Stimulated activated CD4-positive, alpha-beta T cell treated with anti-CD3 and anti-CD28 coated beads, Interleukin-2, amount 100 ng/mL, for 4 hours (primary cell): ENCODE data around the gene GMPR2.

Experiments used
- DNase-seq: peaks from one replicate; pipeline ENCODE4 v3.0.0-alpha.2; 2020; ENCODE audit warnings: low read depth

Gene GMPR2

DNA sequence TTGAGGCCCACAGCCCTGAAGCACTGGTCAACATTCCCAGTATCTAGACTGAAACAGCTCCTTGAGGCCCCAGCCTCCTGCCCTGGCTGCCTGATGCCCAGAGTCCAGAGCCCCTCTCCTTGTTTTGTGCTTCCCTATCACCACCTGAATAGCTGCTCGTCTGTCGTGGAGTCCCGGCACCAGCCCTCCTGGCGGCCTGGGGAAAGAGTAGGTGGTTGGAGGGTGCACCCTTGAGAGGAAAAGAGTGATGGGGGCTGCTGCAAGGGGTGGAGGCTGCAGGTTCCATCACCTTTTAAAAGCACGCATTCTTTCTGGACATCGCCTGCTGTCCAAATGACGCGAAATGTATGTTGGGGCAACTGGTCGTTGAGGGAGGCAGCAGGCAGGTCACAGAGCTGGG, 35.5 kb downstream of the GMPR2 start:
- DNase-seq = no peak

DNA sequence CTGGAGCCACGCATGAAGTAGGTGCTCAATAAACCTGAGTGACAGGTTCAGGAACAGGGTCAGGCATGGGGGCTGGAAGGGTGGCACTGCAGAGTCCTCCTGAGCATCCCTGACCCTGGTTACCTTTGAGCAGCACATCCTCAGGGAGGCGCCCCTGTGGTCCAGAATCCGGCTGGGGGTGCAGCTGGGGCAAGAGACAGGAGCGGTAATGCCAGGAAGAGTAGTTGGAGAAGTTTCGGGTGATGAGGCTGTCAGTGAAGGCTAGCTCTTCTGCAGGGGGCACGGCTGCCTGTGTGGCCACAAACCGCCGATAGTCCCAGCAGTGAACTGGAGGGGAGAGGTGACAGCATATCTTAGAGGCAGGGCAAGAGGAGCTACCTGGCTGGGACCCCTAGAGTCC, 36.6 kb downstream of the GMPR2 start:
- DNase-seq = no peak

DNA sequence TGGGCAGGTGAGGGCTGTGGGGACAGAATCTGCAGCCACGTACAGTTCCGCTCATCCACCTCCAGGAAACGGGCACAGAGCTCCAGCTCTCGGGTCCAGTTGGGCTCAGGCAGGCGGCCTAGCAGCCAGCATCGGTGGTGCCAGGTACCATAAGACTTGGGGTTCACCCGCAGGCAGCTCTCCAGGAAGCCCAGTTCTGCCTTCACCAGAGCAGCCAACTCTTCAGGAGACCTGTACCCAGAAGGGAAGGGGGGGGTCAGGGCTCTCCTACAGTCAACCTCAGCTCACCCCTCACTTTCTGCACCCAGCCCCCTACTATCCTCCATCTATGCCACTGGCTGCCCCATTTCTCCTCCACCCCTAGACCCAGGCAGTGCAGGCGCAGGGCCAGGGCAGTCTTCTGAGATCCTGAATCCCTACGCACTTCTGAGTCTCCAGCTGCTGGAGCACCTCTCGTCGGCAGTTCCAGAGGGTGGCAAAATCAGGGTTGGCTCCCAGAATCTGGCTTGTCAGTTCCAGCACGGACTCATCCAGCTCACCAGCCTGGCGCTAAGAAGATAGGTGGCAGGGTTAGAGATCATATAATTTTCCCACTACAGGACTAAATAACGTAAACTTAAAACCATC, 37.3 kb downstream of the GMPR2 start:
- no peak for DNase-seq

DNA sequence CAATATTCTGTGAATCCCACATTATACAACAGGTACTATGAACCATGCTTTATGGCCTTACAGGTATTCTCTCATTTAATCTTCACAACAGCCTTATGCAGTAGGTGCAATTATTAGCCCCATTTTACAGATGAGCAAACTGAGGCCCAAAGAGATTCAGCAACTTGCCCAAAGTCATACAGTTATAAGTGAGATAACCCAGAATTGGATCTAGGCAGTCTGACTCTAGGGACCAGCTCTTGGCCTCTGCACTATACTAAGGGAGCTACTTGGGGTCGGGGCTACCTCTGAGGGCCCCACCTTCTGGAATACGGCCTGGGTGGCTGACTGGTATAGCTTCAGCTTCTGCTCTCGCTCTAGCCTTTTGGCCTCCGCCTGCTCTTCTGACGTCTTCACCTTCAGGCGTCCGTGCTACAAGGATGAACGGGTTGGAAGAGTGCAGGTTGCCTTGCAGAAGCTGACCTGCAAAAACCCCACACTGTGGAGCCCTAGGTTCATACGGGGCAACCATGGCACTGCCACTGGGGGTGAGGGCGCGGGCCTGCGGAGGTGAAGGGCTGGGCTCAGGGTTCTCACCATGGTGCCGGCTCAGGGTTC, 37.9 kb downstream of the GMPR2 start:
- DNase-seq = no peak

DNA sequence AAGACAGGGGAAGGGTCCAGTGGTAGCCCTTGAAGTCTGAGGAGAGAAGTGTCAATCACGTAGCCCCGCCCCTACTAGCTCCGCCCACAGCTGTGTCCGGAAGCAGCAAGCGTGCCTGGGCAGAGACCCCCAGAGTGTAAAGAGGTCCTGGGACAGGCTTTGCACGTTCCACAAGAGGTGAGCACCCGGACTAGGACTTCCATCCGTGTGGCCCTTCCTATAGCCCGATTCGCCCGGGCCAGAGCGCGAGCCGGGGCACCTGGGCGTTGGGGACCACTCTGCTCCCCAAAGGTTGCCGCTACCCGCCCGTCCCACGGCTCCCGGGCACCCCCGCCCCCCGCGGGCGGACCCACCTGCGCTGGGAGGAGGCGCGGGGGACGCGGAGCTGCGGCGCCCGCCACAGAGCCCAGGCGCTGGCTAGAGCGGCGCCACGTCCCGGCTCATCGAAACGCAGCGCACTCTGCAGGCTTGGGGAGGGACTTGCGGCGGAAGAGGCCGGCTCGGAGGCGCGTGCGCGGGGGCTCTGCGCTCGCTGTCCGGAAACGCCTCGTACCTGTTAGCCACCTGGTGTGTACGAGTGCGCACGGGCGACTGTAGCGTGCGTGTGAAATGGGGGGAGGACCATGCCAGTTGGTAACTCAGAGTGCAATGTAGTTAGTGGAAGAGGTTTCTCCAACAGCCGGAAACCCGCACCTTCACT, 38.6 kb downstream of the GMPR2 start, which contains the start of gene RABGGTA:
RABGGTA (minus strand) TSS at position 464 of the 700 bp plus-strand sequence. CDS start 482 bp downstream, outside the sequence.
- DNase-seq = peak; percentile 89

DNA sequence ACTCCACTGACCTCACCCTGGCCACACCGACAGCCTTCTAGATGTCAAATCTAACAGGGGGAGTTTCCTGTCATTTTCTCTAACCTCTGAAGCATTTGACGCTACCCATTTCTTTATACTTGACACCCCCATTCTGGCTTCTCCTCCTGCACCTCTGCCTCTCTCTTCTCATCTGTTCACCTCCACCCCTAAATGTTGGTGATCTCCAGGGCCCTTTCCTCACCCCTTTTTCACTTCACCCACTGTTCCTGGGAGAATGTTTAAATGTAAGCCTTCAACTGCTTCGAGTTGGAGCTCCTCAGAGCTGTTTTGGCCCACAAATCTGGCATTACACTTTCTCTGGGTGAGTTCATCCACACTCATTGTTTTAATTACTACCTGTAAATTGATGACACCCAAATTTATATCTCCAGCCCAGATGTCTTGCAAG, 39.1 kb downstream of the GMPR2 start:
- no peak for DNase-seq

DNA sequence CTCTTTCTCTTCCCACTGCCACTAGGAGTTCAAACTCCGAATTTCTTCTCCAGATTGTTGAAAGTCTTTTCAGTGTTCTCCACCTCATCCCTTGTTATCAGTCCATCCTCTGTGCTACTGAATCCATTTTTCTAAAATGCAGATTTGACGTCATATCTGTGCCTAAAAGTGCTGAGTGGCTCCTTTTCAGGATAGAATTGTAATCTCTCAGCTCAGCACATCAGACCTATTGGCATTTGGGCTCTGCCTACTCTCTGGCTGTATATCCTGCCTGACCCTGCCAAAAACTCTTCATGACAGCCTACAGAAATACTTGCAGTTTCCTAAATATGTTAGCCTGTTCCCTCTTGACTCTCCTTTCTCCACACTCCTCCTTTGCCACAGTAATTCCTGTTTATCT, 39.7 kb downstream of the GMPR2 start:
- DNase-seq = no peak

DNA sequence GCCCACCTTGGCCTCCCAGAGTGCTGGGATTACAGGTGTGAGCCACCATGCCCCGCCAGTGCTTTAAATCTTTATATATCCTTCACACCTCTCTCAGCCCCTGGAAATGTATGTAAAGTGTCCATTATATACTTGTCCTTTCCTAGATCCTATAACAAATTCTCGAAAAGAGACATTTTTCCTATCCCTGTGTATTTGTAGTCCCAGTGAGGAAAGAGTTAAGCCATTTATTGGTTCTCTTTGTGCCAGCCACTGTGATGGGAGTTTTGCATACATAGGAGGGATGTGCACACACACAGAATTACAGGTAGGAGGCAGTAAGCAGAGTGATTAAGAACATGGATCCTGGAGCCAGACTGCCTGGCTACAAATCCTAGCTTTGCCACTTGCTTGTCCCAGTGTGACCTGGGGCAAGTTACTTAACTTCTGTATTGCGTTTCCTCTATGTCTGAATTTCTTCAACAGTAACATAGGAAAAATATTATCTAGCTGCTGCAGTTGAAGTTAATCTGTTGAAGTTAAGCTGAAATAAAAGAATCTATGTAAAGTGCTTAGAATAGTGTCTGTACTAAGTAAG, 40.8 kb downstream of the GMPR2 start:
- DNase-seq = no peak

DNA sequence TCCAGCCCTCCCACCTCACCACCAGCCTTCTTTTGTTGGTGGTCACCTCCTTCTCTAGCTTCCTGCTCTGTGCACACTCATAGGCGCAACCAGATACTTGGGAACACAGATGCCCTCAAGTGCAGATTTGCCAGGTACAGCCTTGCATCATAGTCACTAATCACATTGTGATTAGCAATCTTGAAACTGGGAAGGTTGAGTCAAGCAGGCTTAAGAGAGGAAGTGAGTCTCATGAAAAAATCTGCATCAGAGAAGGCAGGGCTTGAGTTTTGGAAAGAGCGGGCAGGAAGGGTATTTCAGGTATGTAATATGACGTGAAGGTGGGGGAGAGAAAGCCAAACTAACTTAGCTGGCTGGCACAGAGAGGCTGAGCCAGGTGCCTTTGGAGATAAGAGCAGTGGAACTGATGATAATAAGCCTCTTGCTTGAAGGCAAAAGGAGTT, 41.4 kb downstream of the GMPR2 start:
- peak; percentile 62 for DNase-seq

DNA sequence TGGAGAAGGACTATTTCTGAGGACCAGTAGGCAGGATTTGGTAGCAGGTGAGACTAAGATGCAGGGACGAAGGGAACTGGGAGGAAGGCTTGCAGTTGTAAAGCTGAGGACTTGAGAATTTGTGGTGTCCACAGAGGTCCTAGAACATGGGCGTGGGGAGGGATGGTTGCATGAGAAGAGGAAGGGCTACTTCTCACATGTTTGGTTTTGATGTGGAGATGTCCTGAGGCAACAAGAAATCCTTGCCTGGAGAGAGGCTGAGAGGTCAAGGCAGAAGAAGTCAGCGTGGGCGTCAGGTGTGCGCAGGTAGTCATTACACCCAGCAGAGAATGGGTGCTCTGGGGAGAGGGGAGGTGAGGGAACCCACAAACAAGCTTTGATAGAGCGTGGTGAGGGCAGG, 44.3 kb downstream of the GMPR2 start:
- no peak for DNase-seq

DNA sequence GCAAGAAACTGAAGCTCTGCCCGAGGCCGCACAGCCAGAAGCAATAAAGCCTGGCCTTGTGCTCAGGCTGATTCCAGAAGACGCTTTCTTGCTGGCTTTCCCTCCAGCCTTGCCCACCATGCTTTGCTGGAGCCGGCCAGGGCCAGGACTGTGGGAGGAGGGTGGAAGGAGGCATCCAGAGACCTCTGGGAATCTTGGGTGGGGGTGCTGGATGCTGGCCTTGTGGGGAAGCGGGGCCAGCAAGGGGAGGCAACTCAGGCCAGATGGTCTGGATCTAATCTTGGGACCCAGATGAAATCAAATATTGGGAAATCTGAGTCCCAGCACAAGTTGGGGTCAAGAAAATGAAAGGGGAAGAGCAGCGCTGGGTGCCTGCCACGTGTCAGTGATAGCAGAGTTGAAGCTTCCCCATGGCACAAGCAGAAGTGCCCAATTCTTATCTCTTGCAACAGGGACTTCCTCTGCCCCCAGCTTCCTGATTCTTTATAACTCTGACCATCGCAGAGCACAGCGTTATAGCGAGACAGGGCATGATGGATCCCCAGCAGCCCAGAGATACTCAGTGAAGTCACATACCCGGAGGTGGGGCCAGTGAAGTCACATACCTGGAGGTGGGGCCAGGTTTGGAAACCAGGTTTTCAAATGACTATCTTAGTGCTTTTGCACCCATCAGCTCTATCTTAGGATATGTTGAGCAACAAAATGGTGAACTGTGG, 45.0 kb downstream of the GMPR2 start:
- DNase-seq = no peak

DNA sequence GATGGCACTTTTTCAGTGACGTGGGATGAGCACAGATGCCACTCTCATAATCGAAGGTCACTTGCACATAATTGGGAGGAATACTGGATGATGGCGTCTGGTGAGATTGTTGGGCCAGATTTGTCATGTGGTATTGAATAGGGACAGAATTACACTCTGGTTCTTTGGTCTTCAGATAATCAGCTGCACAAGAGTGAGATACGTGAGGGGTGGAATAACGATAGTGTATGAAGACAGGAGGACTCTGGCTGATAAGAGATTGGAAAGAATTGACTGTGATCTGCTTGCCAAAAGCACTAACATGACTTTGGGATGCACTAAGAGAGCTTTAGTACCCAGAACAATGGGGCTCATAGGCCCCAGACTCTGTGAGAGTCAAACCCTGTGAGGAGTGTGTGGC, 45.7 kb downstream of the GMPR2 start:
- DNase-seq = no peak

DNA sequence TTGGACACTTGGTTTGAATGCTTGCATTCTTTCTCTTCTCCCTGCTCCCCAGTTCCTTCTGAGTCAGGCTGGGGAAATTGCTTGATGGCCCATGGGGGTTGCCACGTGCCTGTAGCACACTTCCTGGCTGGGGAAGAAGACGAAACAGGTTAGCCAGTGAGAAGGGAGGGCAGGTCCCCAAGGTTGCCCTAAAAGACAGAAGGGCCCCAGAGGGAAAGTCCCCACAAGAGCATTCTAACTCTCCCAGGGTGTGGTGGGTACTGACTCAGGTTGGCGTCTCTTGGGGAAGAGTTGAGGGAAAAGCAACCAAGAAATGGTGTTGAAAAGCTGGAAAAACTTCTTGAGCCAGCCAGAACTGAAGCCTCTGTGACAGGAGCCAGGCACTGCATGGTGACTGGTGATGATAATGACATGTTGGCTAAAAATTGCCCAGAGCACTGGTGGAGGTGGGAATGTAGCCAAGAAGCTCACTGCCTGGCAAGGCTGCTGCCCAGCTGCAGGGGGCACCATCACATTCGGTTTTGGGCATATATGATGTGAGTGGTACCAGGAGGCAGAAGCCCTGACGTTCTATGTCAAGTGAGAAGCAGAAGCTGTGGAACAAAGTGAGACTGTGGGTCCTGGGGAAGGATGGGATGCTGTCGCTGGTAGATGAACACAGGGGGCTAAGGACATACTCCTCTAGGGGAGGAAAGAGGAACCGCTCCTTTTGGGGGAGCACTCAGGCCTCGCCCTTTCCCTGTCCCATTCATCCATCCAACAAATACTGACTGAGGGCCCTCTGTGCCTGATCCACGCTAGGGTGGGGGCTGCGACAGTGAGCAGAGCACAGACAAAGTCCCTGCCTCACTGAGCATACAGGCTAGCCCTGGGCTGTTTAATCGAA, 46.8 kb downstream of the GMPR2 start:
- DNase-seq = peak; percentile 50

DNA sequence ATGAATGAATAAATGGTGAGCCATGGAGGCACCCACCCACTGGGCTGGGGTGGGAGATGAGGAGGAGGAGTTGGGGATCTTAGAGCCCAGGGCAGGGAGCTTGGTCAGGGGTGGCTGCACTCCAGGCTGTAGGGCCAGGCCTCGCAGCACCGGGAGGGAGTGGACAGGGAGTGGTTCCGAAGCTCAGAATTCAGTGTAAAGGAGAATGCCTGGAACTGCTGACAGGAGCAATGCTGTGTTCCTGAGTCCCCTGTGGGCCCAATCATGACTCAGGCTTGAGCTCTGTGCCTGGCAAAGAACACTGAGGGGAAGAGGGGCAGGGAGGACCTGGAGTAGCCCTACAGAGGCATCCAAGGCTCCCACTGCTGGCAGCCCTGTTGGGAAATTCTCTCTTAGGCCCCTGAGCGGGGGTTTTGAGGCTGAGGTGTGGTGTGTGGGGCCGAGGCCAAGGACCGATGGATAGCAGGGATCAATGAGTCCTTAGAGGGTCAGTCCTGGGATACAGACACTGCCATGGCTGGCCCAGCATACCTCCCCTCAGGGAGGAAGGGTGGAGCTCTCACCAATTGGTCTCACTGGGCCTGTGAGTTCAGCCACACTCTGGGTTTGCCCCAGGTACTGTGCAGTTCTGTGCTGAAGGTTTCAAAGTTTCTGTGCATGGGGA, 48.2 kb downstream of the GMPR2 start:
- no peak for DNase-seq

DNA sequence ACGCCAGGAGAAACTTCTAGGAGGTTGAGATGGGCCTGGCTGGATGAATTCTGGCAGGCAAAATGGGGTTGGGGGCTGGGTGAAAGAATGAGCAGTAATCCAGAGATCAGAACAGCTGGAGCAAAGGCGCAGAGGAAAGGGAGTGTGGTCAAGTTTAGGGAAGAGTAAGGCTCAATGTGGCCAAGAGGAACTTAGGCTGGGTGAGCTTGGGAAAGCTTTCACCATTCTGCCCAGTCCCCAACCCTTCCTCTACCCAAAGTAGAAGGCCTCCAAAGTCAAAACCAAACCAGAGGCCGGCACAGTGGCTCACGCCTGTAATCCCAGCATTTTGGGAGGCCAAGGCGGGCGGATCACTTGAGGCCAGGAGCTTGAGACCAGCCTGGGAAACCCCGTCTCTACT, 48.9 kb downstream of the GMPR2 start:
- DNase-seq = no peak

DNA sequence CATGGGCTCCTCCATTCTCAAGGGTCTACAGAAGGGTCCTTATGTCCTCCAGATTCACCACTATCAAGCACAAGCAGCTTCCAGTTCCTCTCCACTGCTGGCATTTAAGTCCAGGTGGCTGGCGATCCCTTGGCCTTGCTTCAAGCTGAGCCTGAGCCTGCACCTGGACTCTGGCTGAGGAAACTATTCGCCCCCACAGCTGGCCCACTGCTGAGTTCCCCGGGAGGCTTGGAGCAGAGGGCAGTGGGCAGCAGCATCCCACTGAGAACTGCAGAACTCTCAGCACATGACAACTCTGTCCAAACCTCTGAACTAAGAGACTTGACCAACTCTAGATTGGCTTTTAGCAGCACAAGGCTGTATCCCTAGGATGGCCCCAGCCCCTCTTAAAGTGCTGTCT, 50.0 kb downstream of the GMPR2 start:
- DNase-seq = no peak

DNA sequence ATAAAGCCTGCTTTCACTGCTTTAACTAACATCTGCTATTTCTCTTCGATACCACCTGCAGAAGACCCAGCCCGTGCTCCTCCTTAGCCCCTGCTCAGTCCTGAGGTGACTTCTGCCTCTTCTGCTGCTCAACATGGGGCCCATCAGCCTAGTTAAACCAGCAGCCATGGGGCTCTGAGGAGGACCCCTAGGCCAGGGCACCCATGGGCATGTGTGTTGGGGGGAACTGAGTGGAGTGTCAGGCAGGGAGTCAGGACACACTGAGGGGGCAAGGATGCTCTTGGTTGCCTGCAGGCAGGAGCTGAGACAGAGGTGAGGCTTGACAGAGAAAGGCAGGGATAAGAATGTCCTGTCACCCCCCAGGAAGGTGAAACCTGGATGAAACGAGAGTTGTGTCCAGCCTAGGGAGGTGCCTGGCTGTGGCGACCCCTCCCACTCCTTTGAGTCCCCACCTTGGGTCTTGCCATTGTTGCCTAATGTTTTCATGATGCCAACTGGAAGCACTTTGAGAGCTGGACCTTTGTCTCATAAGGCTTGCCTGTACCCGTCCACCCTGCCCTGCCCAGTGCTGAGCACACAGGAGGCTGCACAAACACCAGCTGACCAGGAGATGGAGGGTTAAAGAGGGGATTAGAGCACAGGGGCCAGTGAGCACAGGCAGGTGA, 51.2 kb downstream of the GMPR2 start:
- DNase-seq = no peak

DNA sequence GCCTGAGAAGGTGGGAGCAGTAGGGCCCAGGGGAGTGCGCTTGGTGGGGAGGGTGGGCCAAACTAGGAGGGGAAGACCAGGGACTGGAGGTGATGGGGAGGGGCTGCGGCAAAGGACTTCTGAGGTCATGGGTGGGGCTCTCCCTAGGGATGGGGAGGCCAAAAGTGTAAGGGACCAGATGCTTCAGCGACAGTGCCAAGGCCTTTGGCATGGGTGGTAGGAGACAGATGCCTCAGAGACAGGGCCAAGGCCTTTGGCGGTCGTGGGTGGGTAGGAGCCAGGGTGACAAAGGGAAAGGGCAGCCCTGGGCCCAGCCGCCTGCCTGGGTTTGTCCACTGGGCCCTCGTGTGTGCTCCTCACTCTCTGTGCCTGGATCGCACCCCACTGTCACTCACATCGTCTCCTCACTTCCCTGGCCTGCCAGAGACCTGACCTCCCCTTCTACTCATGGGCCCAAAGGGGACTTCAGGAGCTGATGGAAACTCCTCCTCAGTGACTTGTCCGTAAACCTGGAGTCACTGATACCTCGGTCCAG, 51.8 kb downstream of the GMPR2 start:
- no peak for DNase-seq

DNA sequence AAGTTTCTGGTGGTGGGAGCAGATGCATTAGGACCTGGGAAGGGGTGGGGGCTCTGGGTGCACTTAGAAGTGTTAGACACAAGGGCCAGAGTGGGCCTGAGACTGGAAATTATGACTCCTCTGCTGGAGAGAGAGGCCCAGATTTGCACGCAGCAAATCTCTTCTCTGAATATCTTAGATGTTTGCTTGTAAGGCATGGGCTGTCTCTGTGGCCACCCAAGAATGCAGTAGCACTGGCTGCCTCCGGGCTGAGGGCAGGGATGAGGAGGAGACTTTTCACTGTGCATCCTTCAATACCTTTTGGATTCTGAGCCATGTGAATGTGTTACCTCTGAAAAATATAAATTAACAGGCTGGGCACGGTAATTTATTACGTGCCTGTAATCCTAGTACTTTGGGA, 52.6 kb downstream of the GMPR2 start:
- DNase-seq = no peak

DNA sequence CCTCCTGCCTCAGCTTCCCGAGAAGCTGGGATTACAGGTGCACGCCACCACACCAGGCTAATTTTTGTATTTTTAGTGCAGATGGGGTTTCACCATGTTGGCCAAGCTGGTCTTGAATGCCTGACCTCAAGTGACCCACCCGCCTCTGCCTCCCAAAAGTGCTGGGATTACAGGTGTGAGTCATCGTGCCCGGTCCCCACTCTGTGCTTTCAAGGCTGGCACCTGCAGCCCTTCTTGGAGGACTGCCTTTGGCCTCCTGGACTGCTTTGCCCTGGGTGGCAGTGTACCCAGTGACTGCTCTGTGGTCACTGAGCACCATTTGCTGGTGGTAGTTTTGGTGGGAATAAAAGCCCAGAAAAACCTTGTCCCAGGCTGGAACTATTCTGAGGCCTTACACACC, 54.3 kb downstream of the GMPR2 start:
- no peak for DNase-seq
